ENCODE results near the gene AUTS2.
A peak's percentile ranks its signal among the peaks of the same experiment; 100 is the strongest.

The AUTS2 gene

GRCh38 chr7:69598081-69598486, at the start of gene AUTS2:
TSS of gene AUTS2 (plus strand) at chr7:69598475. CDS start at chr7:69599654, 1,179 bp downstream.
- DNase-seq, result peak; percentile 95

GRCh38 chr7:69550991-69551390, 47.3 kb upstream of the AUTS2 start:
- no peak for DNase-seq

GRCh38 chr7:69553190-69553589, 45.1 kb upstream of the AUTS2 start:
- no peak for DNase-seq

- DNase-seq, result no peak
These were observed 36.9 kb upstream of the AUTS2 start for GRCh38 chr7:69561266-69561960.

- peak; percentile 44 for DNase-seq
These were observed 33.5 kb upstream of the AUTS2 start for GRCh38 chr7:69564454-69565417.

DNA sequence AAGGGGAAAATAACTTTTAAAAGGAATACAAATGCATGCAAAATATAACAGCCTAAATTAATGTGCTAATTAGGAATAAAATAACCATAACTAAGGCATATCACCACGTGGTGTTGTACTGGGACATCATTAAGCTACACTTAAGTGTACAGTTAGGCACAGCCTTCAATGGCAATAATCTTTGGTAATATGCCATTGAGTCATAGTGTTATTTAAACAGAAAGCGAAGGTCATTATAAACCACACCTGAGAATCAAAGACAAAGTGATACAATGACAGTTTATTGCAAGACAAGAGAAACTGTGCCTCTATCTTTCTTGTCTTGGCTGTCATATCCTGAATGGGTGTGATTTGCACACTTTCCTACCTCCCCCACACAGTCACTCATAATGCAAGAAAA, 30.5 kb upstream of the AUTS2 start:
- DNase-seq, result no peak

GRCh38 chr7:69568266-69568665, 30.0 kb upstream of the AUTS2 start:
- no peak for DNase-seq

GRCh38 chr7:69575651-69576050, 22.6 kb upstream of the AUTS2 start:
- DNase-seq, result no peak

DNA sequence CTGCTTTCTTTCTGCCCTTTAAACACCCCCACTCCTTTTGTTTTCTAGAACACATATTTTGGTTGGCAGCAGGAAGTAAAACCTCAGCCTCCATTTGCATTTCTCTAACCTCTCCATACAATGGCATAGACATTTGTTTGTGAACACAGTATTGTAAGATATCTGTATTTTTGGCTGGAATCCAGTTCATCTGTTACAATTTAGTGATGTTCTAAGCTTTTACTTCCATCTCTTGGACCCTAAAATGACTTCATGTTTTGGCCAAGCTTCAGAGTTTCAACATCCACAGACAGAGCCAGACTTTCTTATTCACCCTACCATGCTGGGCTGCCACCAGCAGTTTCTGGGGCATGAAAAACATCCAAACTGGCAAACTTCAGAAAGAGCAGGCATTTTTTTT, 21.1 kb upstream of the AUTS2 start:
- DNase-seq, result no peak

GRCh38 chr7:69585169-69585568, 13.1 kb upstream of the AUTS2 start:
- no peak for DNase-seq

DNA sequence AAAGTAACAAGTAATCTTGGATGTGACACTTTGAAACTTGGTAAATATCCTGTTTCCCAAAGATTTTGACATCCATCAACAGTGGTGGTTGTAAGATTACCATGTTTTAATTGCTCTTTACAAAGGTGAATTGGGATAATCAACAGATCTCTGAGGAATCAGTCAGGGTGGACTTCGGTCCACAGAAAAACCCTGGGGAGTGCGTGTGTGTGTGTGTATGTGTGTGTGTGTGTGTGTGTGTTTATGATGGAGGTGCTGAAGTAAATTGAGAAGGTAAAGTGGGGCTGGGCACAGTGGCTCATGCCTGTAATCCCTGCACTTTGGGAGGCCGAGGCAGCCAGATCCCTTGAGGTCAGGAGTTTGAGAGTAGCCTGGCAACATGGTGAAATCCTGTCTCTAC, 12.0 kb upstream of the AUTS2 start:
- DNase-seq, result no peak

- DNase-seq, result peak; percentile 31
These were observed 9.5 kb upstream of the AUTS2 start for GRCh38 chr7:69588773-69589172.

DNA sequence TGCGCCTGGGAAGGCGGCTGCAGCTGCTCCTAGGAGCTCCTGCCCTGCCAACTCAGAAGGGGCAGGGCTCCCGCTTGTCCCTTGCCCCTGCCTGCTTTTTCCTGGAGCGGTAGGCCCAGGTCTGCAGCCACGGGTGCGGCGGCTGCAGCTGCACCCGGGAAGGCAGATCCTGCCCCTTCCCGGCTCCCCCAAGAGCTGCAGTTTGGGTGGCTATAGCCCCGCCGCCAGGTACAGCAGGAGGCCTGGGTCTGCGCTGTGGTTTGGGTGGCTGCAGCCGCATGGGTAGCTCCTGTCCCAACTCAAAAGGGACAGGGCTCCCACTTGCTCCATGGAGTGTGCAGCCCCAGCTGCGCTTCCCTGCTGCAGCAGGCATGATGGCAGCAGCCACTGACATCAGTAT, 6.5 kb upstream of the AUTS2 start:
- DNase-seq, result no peak

- DNase-seq, result no peak
These were observed 4.8 kb upstream of the AUTS2 start for GRCh38 chr7:69593511-69593910.

DNA sequence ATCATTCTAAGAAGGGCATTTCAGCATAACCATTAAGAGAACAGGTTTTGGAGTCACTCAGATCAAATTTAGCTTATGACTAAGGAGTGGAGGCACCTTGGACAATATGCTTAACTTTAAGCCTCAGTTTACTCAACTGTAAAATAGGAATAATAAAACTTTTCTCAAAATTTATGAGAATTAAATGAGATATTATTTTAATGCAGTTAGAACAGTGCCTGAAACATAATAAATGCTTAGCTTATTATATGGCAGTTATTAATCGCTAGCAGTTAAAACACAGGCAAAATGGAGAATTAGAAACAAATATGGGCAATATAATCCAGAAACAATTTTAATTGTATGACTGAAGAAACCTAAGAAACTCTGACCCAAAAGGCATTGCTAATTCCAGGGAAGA, 2.9 kb upstream of the AUTS2 start:
- no peak for DNase-seq

GRCh38 chr7:69596056-69596455, 2.2 kb upstream of the AUTS2 start:
- DNase-seq, result no peak

- peak; percentile 64 for DNase-seq
These were observed 1.5 kb upstream of the AUTS2 start for GRCh38 chr7:69596723-69597277.

DNA sequence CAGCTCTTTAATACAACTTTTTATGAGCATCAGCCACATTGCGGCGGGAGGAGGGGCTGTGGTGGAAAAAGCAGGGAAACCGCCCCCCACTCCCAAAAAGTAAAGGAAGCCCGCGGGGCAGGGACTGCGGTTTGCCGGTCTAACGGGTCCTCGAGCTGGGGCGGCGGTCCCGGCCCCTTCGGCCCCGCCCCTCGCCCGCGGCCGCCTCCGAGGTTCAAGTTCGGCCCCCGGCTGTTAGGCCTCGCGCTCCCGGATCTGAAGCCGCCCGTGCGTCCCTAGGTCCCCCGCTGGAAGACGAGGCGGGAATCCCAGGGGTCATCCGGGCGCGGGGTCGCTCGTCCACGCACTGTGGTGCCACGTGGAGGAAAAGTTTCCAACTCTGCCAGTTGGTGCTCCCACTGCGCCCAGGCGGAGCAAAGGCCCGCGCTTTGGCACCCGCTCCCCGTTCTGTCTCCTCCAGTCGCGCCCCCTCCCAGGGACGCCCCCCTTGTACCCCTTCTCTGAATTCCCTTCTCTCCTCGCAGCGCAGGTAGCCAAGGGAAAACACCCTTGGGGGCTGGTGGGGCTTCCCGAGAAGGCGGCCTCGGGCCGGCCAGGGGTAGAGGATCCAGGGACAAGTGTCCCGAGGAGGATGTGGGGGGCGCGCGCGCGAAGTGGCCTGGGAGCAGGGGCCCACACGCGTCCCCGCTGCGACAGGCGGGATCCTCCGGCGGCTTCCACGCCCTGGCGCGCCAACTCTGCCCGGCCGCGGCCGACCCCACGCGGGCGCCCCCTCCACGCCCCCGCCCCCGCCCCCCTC, 798 bp upstream of the AUTS2 start:
- peak; percentile 79 for DNase-seq

- DNase-seq, result peak; percentile 77
These were observed 411 bp downstream of the AUTS2 start for GRCh38 chr7:69598487-69599285.

DNA sequence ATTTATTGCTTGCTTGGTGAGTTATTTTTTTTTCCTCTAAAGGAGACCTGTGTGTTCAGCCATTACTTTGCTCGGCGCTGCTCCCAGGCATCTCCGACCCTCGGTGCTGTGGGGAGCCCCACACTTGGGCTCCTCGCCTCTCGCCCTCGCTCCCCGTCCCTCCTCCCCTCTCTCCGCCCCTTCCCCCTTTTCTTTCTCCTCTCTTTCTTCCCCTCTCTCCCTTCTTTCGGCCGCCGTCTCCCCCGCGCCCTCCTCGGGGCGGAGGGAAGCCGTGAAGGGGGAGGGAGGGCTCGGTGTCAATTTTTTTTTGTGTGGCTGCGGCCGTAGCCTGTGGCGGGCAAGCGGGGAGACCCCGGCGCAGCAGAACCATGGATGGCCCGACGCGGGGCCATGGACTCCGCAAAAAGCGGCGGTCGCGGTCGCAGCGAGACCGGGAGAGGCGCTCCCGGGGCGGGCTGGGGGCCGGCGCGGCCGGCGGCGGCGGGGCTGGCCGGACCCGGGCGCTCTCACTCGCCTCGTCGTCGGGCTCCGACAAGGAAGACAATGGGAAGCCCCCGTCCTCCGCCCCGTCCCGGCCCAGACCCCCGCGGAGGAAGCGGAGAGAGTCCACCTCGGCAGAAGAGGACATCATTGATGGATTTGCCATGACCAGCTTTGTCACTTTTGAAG, 1.1 kb downstream of the AUTS2 start:
- peak; percentile 59 for DNase-seq

- DNase-seq, result peak; percentile 57
These were observed 1.9 kb downstream of the AUTS2 start for GRCh38 chr7:69599955-69600709.
